NCI-H2196 (cell line): ENCODE data around the gene GPR4.

ENCODE experiments used
- DNase-seq: peaks from one replicate; lab custom pipeline; 2025; ENCODE audit not compliant: unreplicated experiment; lab: John Stamatoyannopoulos, UW

GPR4 gene

DNA sequence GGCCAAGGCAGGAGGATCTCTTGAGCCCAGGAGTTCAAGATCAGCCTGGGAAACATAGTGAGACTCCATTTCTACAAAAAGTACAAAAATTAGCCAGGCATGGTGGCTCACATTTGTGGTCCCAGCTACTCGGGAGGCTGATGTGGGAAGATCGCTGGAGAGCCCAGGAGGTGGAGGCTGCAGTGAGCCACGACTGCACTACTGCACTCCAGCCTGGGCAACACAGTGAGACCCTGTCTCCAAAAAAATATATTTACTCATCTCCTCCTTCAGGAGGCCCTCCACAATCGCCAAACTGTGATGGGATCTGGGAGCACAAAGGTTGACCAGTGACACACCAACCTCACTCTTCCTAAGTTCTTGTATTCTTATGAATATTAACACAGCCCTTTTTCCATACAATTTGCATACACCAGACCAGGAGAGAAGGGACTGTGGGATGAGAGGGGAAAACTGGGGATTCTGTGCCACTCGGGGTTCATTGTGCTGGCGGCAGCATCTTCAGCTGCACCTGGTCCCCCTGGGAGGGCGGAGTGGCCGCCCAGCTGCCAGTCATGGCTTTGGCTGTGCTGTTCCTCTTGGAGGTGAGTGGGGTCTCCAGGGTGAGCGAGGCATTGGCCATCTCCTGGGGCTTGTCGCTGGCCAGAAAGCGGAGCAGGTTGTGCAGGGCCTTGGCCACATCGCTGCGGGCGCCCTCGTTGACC is 11.6 kb downstream of the GPR4 start:
- DNase-seq, result no peak

DNA sequence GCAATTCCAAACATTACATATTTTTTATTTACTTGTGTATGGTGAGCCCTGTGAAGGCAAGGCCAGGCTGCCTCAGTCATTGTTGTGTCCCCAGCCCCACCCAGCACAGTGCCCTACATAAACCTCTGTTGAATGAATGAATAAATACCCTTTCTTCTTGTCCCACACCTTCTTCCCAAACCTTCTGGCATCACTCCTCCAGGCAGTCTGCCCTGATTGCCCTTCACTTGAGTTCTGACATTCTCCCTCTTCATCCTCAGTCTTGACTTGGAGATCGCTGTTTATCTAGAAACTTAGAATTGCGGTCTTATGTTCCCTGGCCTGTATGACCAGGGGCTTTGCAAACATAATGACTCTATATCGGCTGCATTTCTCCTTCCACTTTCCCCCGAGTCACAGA is 12.2 kb downstream of the GPR4 start:
- DNase-seq, result no peak

DNA sequence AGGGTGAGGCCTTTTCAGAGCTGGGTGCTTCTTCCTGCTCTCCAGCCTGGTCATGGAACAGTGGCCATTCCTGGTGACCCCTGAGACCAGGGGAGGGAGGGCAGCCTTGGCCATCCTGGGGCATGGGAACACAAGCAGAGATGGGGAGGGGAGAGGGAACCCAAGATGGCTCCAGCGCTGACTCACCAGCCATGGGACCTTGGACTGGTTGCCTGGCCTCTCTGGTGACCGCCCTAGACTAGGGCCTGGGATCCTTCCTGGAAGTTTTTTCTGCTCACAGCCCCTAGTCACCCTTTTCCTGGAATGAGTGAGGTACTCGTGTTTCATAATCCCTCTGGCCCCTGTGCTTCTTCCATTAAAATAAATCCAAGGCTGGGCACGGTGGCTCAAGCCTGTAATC is 14.1 kb downstream of the GPR4 start:
- no peak for DNase-seq

DNA sequence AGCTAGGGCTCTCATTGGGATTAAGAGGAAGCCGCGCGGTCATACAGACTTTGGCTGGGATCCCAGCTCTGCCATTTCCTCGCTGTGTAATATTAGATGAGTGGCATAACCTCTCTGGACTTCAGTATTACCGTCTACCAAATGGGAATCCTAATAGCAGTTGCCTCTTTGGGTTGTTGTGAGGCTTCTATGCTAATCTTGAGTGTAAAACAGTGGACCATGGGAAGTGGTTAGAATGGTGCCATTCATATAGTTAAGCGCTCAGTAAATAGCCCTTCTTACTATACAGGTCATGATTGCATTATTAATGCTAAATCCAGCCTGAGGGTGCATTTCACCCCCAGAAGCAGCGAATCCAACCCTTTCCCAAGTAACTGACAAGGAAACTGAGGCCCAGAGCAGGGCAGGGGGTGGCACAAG is 16.8 kb downstream of the GPR4 start:
- no peak for DNase-seq

DNA sequence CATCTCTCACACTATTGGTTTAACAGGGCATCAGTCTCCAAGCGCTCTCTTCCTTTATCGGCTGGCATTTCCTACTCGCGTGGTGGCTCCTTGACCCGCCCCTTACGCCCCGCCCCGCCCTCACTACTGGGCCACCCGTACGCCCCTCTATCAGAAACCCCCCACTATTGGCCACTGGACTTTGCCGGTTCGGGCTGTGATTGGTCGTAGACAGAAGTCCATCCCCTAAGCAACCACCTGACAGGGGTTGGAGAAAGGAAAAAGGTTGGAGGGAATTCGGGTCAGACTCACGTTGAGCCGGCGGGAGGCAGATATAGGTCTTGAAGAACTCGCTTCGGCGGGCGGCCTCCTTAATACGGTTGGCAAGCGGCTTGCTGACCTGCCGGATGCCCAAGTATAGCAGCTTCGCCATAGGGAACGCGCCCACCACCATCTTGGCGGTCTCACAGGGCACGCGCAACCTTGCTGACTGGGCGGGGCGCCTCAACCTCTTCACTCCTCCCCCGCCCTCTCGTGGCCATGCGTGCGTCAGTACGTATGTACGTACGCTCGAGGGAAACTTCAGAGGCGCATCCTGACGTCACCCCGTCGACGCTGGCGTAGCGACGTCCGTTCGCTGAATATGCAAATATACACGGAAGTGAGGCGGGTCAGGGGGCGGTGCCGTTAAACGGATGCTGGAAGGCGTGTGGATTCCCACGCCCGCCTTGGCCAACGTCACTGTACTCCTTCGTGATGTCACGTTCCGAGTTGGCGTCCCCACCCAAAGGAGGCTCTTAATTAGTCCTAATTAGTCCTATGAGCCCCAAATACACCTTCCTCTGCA is 17.5 kb downstream of the GPR4 start, which contains the start of gene OPA3:
OPA3 (minus strand) TSS at position 471 of the 826 bp plus-strand sequence; CDS start at position 433, 38 bp downstream.
- DNase-seq, result peak; percentile 100

DNA sequence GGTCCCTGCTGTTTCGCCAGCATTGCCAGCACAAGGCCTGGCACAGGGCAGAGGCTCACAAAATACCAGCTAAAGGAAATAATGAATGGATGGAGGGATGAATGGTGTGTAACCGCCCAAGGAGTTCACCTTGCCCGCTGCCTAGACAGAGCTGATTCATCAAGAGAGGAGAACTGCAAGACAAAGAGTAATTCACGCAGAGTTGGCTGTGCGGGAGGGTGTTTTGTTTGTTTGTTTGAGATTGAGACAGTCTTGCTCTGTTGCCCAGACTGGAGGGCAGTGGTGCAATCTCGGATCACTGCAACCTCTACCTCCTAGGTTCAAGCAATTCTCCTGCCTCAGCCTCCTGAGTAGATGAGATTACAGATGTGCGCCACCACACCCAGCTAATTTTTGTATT is 20.4 kb downstream of the GPR4 start:
- no peak for DNase-seq

DNA sequence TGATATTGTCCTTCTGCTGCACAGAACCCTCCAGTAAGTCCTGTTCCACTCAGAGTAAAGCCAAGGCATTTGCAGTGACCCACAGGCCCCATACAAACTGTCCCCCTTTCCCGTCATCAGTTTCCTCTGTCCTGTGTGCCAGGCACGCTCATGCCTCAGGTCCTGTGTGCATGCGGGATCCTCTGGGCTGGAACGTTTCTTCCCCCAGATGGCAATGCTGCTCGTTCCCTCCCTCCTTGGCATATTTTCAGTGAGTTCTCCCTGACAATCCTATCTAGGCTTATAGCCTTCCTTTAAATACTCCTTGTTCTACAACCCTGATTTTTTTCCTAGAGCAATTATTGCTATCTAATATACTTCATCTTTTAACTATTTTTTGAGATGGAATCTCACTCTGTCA is 23.2 kb downstream of the GPR4 start:
- DNase-seq, result no peak

DNA sequence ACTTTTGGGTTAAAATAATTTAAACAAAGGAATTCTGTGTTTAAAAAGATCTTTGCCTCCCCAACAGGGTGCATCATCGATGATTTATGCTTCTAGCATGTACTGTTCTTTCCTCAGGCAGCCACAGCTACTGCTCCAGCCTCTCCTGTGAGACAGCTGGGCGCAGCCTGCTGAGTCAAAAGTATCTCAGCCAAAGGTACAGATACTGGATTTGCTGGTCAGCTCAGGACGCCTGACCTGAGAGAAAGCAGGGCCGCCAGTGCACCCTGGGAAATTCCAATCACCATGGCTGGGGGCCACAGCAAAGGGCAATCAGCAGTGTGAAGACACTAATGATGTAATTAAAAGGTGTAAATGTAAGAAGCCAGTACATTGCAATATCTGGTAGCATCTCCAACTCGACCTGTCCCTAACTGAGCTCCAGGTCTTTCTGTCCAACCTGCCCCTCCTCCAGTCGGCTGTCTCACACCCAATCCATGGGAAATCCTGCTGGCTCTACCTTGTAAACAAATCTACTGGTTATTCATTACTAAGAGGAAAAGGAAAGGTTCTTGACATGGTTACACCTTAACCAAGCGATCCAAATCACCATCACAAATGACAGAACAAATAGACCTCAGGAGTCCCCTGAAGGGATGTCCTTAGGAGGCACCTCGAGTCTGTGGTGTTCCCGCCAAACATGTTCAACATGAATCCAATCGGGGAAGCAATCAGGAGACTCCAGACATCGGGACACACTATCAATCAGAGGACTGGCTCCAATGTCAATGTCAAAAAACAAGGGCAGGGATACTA is 24.7 kb downstream of the GPR4 start:
- DNase-seq, result no peak

DNA sequence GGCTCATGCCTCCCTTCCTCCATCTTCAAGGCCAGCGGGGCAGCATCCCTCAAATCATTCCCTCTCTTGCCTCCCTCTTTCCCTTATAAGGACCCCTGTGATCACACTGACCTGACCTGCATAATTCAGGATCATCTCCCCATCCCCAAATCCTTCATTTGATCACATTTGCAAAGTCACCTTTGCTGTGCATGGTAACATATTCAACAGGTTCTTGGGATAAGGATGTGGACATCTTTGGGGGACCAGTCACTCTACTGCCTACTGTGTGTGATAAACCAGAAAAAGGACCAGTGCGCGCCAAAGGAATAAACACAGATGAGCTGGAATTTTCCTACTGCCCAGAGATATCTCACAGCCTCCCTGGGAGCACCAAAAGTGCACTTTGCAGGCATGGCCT is 25.3 kb downstream of the GPR4 start:
- no peak for DNase-seq

DNA sequence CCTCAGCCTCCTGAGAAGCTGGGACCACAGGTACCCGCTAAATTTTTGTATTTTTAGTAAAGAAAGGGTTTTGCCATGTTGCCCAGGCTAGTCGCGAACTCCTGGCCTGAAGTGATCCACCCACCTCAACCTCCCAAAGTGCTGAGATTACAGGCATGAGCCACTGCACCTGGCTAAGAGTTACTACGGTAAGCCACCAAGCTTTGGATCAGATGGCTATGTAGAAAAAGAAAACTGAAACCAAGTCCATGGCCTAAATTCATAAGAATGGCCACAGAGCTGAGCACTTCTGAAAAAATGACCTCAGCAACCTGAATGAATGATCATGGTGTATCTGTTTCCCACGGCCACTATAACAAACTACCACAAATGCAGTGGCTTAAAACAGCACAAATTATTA is 26.8 kb downstream of the GPR4 start:
- no peak for DNase-seq

DNA sequence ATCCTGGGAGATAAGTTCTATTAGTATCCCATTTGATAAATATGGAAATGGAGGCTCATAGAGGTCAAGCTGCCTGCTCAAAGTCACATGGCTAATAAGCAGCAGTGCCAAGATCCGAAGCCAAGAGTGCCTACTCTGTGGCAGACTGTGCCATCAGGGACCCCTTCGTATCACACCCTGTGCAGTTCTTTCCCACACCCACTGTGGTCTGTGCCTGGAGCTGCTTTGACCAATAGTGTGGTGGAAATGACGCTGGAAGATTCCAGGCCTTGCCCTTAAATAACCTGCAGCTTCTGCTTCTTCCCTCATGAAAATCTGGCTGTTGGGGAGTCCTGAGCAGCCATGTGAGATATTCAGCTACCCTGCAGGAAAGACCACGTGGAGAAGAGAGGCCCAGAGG is 27.5 kb downstream of the GPR4 start:
- no peak for DNase-seq

DNA sequence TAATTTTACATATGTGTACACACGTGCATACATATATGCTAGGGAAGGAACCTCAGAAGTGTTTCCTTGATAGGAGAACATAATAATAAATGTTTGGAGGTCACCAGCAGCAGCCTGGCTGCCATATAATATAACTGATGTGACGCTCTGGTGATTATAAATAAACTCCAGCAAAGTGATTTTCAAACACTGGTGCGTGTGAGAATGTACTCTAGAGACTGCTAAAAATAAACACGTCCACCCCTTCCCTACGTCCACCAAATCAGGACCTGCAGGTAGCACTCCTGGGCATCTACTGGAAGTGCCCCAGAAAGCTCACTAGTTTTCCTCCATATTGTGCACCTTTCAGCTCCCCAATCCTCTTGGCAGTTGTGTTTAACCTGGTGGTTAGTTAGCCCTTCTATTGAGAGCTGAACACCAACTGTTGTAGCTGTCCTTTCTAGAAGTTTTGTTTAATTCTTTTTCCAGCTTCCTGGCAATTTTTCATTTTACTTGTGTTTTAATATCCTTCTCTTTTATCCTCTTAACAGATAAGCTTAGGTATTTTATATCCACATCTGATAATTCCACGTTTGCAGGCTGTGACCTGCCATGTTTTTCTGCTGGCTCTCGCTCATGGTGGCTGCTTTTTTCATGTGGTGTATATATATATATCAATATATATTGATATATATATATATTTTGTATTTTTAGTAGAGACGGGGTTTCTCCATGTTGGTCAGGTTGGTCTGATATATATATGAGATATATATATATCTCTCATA is 30.4 kb downstream of the GPR4 start:
- no peak for DNase-seq

DNA sequence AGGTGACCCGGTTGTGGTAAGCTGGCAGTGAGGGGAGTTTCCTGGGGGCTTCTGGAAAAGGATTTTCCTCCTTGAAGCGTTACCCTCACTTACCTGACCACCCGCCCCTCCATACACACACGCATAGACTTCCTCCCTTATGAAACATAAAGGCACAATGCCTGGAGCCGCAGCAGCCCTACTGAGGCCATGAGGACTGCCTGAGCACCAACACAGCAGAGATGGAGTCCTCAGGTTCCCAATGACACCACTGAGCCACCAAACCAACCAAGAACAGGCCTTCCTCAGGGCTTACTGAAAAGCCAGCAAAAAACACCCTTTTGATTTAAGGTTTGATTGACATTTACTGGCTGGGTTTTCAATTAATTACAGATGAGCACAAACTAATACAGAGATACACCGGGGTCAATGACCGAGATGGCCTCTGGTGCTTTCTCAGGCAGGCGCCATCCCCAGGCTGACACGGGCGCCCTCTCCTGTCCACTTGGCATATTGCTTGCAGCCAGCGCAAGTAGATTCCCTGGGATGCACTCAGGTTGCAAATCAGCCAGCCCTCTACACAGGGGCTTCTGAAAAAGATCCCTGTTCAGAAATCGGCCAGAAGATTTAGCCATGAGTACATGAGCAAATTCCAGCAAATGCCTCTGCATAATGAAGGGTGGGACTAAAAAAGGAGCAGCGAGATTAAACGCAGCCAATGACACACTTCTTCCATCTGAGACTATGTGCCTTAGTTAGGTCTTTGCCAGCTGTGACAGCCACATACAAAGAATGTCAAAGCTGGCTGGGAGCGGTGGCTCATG is 32.2 kb downstream of the GPR4 start:
- DNase-seq, result peak; percentile 32

DNA sequence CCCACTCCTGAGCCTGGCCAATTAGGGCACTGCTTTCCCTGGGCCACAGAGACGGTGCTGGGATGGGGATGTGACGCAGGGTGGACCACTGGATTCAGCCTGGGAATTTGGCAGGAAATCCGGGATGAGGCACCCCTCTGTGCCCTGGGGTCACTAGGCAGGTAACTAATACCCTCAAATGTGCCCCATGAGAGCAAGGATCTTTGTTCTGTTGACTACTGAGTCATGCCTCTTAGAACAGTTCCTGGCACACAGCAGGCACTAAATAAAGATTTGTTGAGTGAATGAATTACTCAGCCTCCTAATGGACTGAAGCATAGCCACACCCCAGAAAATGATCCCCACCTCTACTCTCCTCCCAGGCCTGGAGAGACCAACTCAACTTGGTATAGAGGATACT is 33.3 kb downstream of the GPR4 start:
- DNase-seq, result no peak

DNA sequence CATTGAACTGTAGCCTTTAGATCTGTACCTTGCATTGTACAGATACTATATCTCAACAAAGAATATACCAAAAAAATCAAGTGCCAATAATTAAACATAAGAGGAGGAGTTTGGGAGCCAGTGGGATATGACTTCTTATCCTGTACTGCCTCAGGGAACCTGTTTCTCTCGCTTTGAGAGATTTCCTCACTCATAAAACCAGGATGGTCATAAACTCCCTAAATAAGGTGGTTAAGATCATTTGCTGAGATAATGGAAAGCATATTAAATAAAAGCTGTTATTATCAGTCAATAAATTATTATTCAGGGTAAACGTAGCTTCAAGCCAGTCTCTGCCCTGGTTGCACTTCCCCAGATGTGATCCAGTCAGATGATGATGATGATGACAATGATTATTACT is 34.4 kb downstream of the GPR4 start:
- DNase-seq, result no peak

DNA sequence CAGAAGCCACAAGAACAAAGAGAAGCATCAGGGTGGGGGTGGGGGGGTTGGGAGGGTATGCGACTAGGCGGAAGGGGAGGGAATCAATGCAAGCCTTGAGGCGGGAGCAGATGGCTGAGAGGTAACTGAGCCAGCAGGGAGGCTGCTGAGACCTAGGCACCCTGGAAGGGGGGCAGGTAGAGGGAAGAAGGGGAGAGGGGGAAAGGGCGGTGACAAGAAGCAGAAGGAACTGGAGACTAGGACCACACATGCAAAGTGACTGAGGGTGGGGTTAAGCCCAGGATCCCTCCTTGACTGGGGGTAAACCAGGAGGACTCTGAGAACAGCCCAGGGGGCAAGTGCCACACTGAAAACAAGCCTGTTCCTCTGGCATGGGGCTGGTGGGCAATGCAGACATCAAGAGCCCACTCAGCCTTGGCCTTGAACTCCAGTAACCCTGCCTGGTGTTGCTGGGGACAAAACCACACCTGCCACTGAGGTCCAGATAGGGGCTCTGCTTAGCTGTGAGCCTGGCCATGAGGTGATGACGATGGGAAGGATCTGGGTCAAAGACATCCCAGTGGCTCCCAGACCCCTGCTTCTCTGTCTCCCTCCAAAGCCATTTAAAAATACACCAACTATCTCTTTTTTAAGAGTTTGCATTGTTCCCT is 37.8 kb downstream of the GPR4 start:
- no peak for DNase-seq

DNA sequence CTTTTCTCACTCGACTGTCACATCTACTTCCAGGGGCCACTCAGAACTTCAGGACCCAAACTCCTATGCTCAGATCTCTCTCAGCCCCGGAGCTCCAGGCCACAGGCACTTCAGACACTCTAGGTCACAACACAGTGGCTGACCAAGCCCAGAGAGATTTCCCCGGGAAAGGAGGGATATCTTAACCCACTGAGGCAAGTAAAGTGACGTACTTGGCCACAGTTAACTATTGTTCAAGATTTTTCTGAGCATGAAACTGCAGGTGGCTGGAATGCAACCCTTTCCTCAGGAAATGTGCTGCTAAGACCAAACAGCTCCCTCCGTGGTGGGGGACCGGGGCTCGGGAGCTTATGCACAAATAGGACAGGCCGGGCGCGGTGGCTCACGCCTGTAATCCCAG is 41.3 kb downstream of the GPR4 start:
- DNase-seq, result no peak

DNA sequence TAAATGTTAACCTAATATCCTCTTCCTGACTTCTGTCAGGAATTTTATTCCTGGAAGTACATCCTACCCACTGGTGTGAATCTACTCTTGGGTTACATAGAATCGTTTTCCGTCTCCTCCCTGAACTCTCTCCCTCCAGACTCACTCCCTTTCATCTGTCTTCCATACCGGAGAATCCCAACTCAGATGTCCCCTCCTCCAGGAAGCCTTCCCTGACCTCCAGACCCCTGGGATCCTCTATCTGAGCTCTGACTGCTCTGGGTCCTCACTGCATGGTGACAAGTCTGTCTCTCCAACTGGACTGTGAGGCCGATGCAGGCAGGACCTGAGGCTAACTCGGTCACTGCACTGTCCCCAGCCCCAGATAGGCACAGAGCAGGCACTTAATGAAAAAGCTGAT is 42.0 kb downstream of the GPR4 start:
- no peak for DNase-seq

DNA sequence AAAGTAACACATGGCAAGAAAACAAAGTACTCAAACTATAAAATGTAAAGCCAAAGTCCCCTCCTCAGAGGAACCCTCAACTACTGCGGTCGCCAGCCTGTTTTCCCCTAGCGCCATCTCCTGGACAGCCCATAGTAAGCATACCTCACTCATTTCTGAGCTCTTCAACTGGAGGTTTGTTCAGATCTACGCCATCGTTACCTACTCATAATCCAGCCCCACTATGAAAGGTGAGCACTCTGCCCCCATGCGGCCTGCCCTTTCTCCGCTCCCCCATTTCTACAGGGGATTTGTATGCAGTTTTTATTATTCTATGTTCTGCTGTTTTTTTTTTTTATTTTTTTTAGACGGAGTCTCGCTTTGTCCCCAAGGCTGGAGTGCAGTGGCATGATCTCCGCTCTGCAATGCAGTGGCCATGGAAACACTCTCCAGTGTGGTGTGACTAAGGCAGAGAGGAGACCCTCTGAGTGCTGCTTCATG is 43.6 kb downstream of the GPR4 start:
- peak; percentile 26 for DNase-seq
